Stimulated activated CD4-positive, alpha-beta T cell treated with anti-CD3 and anti-CD28 coated beads, Interleukin-1b, Interleukin-23, amount 100 ng/mL, for 4 hours (primary cell): Measurements from ENCODE around the gene TBL1XR1.
A peak's percentile ranks its signal among the peaks of the same experiment; 100 is the strongest.

Source experiments
- DNase-seq, 2 donors: peaks; one replicate each; pipeline ENCODE4 v3.0.0-alpha.2; 2020; ENCODE audit warnings: low read depth in 2 of 2

The TBL1XR1 gene

DNA sequence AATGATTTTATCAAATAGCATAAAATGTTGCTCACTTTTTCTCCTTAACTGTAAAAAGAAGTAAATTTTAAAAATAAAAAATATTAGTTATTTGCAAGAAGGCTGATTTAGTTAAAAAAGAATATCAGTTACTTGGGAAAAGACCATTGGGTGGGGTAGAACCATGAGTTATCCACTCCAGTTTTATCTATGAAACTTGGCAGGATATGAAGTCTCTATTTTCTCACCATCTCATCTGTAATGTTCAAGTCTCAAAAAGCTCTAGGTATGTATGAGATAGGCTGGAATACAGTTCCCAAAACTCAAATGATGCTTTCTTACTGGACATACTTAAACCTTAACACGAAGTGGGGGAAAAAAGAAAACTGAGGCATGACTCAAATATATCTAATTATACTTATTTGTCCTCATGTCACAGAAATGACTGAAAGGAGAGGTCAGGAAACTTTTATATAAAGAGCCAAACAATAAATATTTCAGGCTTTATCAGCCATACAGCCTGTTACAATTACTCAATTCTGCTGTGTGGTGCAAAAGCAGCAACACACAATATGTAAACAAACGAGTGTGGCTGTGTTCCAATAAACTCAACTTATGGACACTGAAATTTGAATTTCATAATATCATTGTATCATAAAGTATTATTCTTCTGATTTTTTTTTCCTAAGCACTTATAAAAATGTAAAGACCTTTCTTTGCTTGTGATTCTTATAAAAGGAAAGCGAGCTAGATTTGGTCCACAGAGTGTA lies 131.8 kb downstream of the TBL1XR1 start:
- DNase-seq, result no peak

DNA sequence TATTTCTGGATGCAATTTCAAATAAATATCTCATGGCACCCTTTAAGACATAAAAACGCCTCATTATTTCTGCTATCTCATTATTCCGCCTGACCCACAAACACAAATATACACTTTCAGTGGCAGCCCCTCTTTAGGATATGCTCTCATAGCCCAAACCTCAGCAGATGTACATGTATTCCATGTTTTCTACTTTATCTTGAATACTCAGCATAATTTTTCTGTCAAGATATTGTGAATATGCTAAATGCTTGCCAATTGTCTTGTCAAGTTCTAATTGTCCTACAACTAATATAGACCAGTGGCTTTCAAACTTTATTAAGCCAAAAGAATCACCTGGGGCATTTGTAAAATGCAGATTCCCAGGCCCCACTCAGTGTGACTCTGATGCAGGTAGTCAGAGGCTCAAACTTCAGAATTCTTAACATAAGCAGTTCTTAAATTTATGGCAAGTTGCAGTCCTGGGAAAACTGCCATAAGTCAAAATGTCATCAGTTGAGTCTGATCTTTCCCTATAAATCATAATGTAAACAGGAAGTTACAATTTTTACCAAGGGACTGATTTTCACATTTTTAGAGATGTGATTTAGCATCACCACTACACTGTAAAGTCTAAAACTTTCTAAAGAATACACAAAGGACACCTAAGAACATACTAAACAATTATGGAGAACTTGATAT lies 135.1 kb downstream of the TBL1XR1 start:
- DNase-seq, result no peak

DNA sequence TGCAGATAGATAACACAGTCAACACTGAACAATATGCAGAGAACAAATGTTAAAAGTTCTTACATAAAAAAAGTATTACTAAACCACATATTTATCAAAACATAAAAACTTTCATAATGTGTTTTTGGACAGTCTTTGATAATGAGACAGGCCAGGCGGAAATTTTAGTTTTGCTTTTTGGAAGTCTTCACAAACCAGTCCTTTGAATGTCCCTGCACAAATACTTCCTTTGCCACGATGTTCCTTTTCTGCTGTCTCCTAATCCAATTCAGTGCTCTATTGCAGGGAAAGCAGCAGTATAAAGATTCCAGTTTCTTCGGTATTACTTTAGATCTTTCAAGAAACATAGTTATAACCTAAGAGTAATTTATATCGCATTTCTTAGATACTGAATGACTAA lies 135.9 kb downstream of the TBL1XR1 start:
- no peak for DNase-seq

DNA sequence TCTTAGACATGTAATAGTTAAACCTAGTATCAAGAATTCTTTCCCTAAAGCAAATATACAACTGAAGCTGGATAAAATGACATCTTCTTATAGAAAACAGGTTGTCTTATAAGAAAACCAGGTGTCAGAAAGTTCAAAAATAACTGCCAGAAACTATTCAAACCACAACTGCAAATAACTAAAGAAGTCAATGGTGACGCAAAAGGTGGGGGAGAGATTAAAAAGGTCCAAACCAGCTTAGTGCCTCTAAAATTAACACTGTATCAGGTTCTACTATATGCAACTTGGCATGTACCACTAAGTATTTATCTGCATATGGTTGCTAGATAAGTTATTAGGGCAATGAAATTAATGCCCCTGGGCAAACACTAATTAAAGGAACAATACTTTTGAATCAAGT lies 136.8 kb downstream of the TBL1XR1 start:
- DNase-seq, result no peak

DNA sequence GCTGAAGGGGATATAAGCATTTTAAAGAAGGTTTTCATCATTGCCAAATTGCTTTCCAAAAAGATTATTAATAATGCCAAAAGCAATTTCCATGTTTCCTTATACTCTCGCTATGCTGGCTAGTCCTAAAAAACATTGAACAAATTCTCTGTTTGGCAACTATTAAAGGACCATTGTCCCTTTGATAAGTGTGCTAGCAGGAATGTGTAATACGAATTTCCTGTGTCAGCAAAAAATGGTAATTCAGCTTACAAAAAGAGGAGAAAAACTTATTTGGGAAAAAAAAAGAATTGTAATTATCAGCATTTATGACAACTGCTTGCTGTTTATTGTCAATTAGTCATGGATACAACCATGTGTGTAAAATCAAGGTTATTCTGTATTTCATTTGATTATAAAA lies 138.6 kb downstream of the TBL1XR1 start:
- no peak for DNase-seq

DNA sequence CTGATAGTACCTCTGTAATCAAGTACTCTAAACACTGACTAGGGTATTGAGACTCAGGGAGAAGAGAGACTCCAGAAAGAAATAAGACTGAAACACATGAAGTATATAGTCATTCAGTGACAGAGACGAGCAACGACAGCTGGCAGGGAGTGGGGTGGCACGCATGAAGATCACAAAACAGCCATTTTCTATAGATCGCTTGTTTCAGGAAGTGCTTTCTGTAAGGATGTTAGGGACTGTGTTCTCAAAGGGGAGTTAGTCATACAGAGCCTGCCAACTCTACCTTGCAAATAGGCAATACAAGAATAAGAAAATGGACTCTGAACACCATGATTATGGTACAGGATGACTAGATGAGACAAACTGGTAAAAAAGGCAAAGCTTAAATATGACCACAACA lies 139.5 kb downstream of the TBL1XR1 start:
- DNase-seq, result peak in 1 of 2 donors; percentile 14

DNA sequence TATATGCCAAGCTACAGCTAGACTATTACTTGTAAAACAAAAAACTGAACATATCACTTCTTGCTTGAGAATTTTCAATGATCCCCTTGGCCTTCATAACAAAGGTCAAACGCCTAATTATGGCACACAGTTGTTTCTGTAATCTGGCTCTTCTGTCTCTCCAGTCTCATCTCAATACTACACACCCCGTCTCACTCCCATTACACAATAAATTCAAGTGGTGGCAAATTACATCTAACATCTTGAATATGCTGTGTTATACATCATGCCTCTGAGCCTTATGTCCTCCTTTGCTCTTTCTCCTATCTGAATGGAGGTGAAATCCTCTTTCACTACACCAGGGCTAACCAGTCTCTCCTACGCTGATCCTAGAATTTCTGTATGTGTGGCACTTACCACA lies 140.4 kb downstream of the TBL1XR1 start:
- DNase-seq, result no peak

DNA sequence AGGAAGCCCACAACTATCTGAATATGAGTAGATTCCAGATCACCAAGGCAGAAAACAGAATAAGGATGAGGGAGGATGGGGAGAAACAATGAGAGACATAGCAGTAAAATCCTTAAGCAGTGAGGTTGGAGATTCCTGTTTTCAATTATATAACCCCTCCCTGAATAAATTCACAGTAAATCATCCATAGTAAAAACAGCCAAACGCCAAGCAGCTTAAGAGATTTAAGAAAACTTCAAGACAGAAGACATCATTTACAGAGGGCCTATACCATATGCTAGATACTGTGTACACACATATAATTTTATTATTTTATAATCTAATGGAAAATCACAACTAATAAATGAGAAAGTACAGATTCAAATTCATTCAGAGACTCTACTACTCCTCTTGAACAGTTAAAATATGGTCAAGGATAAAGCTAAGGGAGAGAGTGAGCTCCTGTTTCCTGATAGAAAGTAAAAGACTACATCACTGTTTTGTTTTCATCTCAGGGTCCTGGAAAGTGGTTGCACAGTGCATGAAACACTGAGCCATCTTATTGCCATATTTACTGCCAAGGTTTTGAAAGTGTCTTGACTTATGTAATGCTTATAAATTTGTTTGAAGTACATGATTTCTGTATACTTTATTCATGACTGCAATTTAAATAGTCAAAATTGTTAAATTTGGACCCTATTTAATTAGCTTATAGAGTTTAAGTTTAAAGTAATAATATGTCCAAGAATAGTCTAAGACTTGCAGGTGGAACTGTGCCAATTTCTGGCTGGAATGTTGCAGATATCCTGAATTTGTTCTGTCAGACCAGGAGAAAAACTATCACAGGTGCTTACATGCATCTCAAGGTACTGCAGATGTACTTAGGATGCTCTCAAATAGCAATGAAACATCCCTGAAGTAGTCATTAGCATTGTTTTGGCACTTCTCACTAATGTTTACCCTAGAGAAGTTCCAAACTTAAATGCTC lies 141.4 kb downstream of the TBL1XR1 start:
- DNase-seq, result no peak

DNA sequence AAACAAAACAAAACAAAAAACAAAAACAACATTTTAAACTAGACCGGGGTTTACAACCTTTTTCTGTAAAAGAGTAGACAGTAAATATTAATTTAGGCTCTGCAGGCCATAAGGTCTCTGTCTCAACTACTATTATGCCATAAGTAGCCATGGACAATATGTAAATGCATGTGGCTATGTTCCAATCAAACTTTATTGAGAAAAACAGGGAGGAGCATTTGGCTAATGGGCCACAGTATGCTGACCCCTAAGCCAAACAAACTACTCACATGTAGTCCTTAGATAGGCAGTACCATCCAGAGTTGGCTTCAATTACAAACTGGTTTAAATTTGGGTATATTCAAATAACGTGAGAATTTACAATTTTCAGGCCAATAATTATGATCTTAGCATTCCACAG lies 144.2 kb downstream of the TBL1XR1 start:
- DNase-seq, result no peak

DNA sequence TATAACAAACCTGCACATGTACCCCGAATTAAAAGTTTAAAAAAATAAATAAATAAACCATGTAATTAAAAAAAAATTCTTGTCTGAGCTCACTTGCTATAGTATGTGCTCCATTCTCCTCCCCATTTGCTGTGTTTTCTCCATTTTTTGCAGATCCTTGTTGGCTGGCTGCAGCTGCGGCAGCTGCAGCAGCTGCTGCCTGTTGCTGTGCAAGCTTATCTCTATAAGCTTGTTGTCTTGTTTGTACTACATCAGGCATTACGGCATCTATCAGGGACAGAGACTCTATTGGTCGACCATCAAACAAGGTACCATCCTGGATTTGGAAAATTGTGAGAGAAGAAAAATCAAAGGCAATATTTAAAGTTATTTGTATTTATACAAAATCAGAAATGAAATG lies 145.9 kb downstream of the TBL1XR1 start:
- no peak for DNase-seq

DNA sequence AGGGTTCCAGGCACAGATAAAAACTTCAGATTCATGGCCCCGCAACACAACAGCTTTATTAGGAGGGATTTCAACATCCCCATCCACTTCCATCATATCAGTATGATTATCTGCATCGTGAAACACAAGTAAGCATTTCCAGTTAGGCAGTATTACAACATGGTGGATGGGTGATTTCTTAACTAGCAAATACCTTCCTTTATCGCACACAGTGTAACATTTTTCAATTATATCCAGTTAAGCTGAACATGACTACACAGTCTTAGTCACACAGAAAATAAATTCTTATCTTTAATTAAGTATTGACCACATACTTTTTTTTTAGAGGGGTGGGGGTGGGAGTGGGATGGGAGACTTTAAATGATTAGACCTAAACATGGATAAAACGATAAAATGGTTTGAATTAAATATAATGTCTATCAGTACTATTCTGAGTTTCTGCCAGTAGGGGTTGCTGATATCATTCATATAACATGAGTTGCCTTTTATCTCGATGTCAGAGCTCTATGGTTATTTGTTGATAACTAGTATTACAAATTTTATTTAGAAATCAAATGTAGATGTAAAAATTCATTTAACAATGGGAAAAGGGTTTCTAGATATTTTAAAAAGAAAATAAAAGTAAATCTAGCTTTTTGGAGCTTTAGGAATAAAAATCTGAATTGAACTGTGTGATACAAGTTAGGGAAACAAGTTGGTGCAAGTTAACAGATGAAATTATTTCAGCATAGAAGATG lies 146.6 kb downstream of the TBL1XR1 start:
- no peak for DNase-seq

DNA sequence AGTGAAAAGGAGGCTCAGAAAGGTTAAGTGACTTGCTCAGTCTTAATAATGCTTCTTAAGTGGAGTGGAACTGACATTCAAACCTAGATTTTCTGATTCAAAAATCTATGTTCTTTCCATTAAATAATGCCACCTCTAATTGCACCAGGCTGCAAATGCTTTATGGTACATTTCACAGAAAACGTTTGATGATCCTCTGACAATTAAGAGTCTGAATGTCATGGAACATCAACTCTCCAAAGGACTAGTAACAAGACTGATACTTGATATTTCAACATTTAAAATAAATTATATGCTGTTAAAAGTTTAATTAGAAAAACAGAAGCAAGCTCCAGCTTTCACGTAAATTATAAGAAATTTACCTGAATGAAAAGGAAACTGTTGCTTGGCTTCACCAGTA lies 151.5 kb downstream of the TBL1XR1 start:
- no peak for DNase-seq

DNA sequence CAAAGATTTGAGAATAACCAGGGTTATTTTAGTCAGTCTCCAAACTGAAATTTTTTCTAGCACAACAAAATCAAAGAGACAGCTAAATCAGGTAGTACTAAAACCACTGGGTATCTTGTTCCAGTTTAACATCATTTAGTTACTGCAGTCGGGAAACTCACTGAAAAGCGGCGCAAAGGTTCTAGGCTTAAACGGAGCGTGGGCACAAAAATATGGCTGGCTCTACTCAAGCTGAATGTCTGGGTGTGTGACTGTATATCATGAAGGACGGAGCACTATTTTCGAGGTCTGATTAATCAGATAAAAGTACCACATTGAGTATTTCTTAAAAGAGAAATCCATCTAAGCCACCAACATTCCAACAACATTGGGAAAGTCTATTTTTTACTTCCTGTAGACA lies 152.1 kb downstream of the TBL1XR1 start:
- DNase-seq, result no peak

DNA sequence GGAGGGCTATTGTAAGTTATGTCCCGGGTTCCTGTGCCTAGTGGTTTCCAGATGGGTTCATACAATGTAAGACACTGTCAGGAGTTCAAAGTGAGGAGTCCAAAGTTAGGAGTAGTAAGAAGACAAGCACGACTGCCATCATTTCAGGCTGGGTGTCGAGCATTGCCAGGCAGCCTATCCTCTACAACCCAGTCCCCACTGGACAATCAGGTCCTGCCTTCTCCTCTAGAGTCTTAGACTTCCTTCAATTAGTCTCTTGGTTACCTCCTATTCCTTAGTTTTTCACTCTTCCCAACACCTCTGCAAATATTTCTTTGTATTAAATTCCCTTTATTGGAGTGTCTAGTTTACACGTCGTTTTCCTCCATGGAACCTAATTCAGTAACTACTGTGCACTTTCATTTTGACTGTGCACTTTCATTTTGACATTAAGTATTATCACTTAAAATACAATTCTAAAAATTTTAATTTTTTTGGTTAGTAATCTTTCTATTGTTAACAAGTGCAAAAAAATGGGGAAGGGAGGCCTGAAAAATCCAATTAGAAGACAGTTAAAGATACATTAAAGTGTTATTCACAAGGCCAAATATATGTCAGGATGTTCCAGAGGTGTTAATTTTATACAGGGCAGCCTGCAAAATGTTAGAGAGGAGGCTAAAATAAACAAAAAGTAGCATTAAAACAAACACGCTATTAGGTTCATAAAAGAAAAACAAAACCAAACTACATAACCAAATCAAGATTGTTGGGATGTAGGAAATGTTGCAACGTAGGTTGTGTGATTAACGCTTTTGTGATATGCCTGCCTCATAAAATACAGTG lies 155.3 kb downstream of the TBL1XR1 start:
- DNase-seq, result no peak

DNA sequence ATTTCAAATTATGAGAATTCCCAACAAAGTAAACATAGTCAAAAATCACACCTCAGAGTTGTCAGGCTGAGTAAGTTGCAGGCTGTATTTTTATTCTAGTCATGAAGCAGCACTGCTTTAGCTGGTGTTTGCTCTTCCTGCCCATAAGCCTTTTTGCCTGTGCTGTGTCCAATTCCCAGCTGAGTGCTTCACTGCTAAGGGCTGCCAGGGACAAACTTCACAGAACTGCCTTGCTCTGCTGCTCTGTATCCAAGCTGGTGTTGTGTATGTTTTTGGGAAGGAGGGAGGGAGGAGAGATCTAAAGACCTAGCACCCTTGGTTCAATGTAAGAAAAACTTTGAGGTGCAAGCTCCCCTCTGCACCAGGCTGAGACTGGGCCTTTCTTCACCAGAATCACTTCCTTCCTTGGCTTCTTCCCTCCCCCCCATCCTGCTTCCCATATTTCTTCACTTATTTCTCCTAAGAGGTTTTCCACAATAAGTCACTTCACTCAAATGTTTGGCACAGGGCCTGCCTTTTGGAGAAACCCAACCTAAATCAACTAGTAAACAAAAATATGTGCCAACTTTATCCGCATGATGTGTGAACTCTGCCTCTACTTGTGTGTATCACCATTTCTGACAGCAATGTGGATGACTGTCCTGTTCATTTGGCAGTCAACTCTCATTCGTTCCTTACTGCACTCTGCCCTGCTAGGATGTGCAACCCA lies 156.1 kb downstream of the TBL1XR1 start:
- no peak for DNase-seq

DNA sequence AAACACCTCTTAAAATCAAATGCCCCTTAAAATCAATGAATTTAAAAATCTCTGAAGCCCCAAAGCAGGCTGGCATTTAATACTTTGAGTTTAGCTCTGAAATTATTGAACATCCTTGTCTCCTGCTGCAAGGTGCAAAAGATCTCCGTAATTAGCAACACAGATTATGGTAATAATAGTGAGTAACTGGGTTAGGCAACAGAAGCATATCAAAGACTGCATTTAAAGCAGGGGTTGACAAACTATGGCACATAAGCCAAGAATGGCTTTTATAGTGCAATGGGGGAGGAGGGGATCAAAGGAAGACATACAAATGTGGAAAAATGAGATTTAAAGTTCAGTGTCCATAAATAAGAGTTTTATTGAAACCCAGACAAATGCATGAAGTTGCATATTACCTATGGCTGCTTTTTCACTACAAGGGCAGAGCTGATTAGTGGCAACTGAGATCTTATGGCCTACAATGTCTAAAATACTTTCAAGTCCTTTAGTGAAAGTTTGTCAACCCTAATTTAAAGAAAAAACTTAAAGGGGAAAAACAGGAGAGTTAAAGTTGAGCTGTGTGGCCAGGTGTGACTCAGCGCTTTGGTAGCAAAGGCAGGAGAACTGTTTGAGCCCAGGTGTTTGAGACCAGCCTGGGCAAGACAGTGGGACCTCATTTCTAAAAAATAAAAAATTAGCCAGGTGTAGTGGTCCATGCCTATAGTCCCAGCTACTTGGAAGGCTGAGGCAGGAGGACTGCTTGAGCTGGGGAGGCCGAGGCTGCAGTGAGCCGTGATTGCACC lies 157.6 kb downstream of the TBL1XR1 start:
- no peak for DNase-seq

DNA sequence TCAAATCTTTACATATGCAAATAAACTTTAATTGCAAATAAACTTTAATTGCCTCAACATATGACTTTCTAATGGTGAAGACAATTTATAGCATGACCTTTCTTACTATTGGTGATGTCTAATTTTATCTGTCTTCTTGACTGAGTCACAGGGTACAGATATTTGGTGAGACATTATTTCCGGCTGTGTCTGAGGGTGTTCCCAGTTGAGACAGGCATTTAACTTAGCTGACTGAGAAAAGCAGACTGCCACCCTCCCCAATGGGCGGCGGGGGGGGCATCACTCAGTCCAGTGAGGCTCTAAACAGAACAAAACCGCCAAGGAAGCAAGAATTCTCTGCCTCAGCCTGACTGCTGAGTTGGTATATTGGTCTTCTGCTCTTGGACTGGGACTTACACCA lies 160.0 kb downstream of the TBL1XR1 start:
- DNase-seq, result peak; percentile 11 to 12

DNA sequence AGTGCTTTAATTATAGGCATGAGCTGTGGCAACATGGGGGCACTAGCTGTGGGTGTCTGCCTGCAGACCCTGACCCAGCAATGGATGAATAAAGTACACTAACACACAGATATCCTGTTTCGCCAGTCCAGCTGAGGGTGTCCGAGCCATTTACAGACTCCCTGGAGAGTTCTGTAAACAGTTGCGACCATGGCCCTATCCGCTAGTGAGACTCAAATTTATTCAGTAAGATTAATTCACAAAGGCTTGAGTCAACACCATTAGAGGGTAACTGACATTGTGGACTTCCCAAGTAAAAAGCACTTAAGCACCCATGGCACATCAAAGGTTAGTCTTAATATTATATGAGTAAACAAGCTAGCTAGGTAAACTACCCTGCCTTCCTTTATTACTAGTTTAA lies 161.6 kb downstream of the TBL1XR1 start:
- no peak for DNase-seq

DNA sequence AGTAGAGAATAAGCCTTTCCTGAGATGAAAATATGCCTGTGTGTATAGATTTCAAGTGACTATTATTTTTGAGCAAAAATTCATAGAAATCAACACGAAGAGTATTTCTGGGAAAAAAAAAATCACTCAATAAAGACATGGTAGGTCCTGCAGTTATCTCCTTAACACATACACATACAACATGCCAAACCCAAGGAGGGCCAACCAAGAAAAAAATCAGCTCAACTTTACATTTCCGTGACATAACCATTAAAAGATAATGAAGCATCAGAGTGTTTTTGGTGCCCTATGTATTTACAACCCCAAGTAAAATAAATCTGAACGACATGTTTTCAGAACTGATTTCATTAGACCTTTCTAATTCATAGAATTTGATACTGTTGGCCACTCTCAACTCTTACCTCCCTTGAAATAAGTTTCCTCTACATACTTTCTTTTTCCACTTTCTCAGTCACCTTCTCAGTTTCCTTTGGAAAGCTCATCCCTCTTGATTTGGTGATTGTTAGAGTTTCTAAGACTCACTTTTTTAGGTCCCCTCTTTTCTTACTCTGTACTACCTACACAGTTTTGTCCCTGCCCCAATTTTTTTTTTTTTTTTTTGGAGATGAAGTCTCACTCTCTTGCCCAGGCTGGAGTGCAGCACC lies 162.3 kb downstream of the TBL1XR1 start:
- DNase-seq, result no peak
